ENCODE measurements around the gene ACTR2. TPM values are rescaled to one million over a fixed set of nuclear protein-coding genes. Genes with fewer than 3 reads are reported as not detected.

The ACTR2 gene
- total RNA-seq, 1 experiment from 2014 or later: 160 TPM

DNA sequence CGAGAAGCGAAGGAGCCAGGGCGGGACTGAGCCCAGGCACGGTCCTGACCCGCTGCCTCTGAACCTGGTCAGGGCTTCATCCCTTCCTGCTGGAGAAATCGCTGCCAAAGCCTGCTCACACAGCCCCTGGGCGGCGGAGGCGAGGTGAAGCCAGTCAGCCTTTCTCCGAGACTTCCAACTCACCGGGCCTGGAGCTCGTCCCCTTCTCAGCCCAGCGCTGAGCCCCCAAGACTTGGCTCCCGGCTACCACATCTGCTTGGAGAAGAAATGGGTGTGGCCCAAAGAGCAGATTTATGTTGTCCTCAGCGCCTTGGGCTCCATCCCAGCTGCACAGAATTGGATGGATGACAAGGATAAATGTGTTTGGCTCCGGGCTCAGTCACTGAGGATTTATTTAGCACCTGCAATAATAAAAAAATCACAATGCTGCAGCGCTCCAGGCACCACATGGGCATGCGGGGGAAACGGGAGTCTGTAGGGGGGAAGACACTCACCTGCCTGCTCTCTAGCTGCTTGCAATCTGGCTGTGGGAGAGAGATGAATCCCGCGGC, 64.9 kb downstream of the ACTR2 start:
- TF ChIP-seq ZNF232 (CRISPR knock-in tag; IDR thresholded peaks at IDR 0.05) (no peak), PRDM15 (CRISPR knock-in tag; IDR thresholded peaks at IDR 0.05) (peak; percentile 29; the same call in 1 of the 2 replicates)
- no peak overlapping the region for H3K27ac Mint-ChIP-seq
- CTCF ChIA-PET: interaction anchor here (0.7 to 0.9 kb wide), 2 partner anchors 8 to 28 kb away, joined by 3 to 4 read pairs; no protein-coding TSS in a partner anchor
- no peaks in the 10 kb centered on the region for H3K36me3 Mint-ChIP-seq
- no peak overlapping the region for H3K4me3 Mint-ChIP-seq
- POLR2A ChIA-PET: no interaction called here
- DNase-seq (ENCODE audit: low spot score) (no peak), ATAC-seq (peak; percentile 25)
- peaks cover 16% of the 10 kb centered on the region for H3K27me3 Mint-ChIP-seq (ENCODE audit: low read depth)
- no peaks in the 10 kb centered on the region for H3K9me3 Mint-ChIP-seq
- peaks cover 21% of the 10 kb centered on the region for H3K4me1 Mint-ChIP-seq

DNA sequence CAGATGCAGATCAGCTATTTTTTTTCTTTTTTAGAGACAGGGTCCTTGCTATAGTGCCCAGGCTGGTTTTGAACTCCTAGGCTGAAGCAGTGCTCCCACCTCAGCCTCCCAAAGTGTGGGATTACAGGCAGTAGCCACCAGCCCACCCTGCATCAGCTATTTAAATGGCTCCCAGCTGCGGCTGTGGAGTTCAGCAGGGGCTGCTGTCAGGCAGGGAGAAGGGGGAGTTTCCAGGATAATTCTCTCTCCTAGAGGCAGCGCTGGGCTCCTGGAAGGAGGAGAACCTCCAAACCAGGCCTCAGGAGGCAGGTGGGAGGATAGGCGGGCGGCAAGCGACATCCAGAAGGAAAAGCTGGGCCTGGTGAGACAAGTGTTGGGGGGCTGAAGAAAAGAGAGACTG, 65.7 kb downstream of the ACTR2 start:
- TF ChIP-seq CTCF (IDR thresholded peaks at IDR 0.05) (no peak), ZNF671 (CRISPR knock-in tag; IDR thresholded peaks at IDR 0.05) (no peak), MLX (CRISPR knock-in tag; IDR thresholded peaks at IDR 0.05) (no peak), HMGA2 (CRISPR knock-in tag; IDR thresholded peaks at IDR 0.05) (no peak)
- TF ChIP-seq, protein P1, sequence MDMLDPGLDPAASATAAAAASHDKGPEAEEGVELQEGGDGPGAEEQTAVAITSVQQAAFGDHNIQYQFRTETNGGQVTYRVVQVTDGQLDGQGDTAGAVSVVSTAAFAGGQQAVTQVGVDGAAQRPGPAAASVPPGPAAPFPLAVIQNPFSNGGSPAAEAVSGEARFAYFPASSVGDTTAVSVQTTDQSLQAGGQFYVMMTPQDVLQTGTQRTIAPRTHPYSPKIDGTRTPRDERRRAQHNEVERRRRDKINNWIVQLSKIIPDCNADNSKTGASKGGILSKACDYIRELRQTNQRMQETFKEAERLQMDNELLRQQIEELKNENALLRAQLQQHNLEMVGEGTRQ (CRISPR knock-in tag; IDR thresholded peaks at IDR 0.05): no peak
- CTCF ChIA-PET: interaction anchor here (0.7 to 2.3 kb wide), 6 partner anchors 8 to 347 kb away, joined by 3 to 8 read pairs (median 4); no protein-coding TSS in a partner anchor
- Mint-ChIP-seq H3K4me3 (no peak overlapping the region), H3K36me3 (no peaks in the 10 kb centered on the region), H3K9me3 (no peaks in the 10 kb centered on the region), H3K4me1 (peaks cover 21% of the 10 kb centered on the region), H3K27ac (no peak overlapping the region), H3K27me3 (ENCODE audit: low read depth) (peaks cover 9% of the 10 kb centered on the region)
- DNase-seq (ENCODE audit: low spot score) (no peak), ATAC-seq (peak; percentile 26; the same call in 1 of the 2 replicates)
- POLR2A ChIA-PET: interaction anchor here (0.6 kb wide), 1 partner anchor 291 kb away, joined by 11 read pairs; no protein-coding TSS in a partner anchor

DNA sequence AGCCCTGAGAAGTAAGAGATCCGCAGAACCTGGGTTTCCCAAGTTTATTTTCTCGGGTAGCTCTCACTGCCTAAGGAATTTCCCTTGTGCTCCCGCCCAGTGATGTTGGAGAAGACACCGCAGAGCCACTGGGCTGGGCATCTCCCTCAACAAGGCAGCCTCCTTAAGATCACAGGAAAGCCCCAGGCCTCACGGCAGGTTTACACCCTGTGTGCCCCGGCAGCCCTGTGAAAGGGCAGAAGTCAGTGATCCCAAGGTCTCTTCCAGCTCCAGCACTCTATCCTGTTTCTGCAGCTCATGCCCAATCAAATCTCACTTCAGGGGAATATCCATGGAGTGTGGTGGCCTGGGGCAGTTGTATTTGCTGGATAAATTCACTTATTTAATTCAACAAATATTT, 66.5 kb downstream of the ACTR2 start:
- ATAC-seq: no peak

DNA sequence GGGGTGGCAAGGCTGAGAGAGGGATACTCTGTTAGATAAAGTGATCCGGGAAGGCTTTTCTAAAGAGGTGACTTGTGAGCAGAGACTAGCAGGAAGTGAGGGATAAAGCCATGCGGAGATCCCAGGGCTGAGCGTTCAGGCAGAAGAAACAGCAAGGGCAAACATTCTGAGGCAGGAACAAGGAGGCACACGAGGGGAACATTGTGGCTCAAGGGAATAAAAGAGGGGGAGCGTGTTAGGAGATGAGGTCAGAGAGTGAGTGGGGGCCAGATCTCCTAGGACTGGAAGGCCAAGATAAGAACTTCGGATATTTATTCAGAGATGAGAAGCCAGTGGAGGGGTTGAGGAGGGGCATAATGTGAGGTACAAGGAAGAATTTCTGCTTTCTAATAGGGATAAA, 67.1 kb downstream of the ACTR2 start:
- Mint-ChIP-seq H3K9me3 (no peaks in the 10 kb centered on the region), H3K27me3 (ENCODE audit: low read depth) (peaks cover 6% of the 10 kb centered on the region), H3K36me3 (no peaks in the 10 kb centered on the region), H3K4me1 (peaks cover 24% of the 10 kb centered on the region), H3K27ac (no peak overlapping the region), H3K4me3 (no peak overlapping the region)
- ATAC-seq (peak; percentile 49), DNase-seq (ENCODE audit: low spot score) (no peak)
- ChIA-PET POLR2A (no interaction called here), CTCF (interaction anchor here (1.7 to 2.3 kb wide), 2 partner anchors 26 to 56 kb away, joined by 5 to 8 read pairs; no protein-coding TSS in a partner anchor)
- TF ChIP-seq HMGA2 (CRISPR knock-in tag; IDR thresholded peaks at IDR 0.05) (no peak), PRRX2 (CRISPR knock-in tag; IDR thresholded peaks at IDR 0.05) (no peak), ZNF512 (CRISPR knock-in tag; IDR thresholded peaks at IDR 0.05; ENCODE audit: borderline replicate concordance) (no peak)

More for the DNA sequence above, 66.5 kb downstream of the ACTR2 start:
- peaks cover 6% of the 10 kb centered on the region for H3K27me3 Mint-ChIP-seq (ENCODE audit: low read depth)
- CTCF ChIA-PET: interaction anchor here (0.7 to 2.3 kb wide), 5 partner anchors 26 to 346 kb away, joined by 3 to 8 read pairs (median 4); no protein-coding TSS in a partner anchor
- H3K27ac Mint-ChIP-seq: no peak overlapping the region
- H3K36me3 Mint-ChIP-seq: no peaks in the 10 kb centered on the region
- no peak for DNase-seq (ENCODE audit: low spot score)
- POLR2A ChIA-PET: no interaction called here
- TF ChIP-seq EMX1 (CRISPR knock-in tag; IDR thresholded peaks at IDR 0.05): no peak
- peaks cover 21% of the 10 kb centered on the region for H3K4me1 Mint-ChIP-seq
- H3K9me3 Mint-ChIP-seq: no peaks in the 10 kb centered on the region
- no peak overlapping the region for H3K4me3 Mint-ChIP-seq

Measured in WTC11 (cell line).